Medulla oblongata (tissue), 1 donor: ENCODE measurements around the gene CRTC2.
A peak's percentile ranks its signal among the peaks of the same experiment; 100 is the strongest.

ENCODE experiments used
- DNase-seq: peaks from one replicate; pipeline ENCODE4 v3.0.0-alpha.2; 2015; ENCODE audit errors: extremely low spot score

Gene CRTC2

DNA sequence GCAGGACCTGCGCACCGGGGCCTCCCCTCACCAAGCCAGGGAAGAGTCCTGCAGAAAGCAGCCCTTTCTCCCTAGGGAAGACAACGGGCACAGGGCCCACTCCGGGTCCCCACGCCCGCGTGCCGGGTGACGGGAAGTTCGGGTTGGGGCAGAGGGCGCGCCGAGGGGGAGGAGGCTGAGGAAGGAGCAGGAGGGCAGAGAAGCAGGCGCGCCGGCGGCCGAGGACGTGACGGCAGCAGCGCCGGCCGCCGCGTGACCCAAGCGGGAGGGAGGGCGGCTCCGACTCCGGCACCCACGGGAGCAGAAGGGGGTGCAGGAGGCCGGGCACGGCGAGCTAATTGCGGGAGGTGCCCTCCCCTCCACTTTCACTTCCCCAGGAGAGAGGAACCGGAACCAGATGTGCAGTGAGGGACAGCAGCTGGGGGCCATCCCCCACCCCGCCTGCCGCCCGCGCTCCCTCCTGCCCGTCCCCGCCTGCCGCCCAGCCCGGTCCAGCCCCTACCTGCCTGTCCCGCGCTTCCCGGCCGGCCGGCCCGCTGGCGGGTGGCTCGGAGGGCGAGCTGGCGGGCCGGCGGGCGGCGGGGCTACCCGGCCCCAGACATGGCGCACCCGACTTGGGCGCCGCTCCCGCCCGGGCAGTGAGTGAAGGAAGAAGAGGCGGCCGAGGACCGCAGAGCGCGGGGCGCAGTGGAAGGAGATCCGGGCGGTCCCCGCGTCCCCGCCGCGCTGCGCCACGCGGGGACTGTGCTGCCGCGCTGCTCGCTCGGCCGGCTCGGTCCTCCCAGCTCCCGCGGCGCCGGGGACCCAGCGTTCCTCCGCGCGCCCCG lies 12.4 kb downstream of the CRTC2 start:
- DNase-seq, result peak; percentile 87

DNA sequence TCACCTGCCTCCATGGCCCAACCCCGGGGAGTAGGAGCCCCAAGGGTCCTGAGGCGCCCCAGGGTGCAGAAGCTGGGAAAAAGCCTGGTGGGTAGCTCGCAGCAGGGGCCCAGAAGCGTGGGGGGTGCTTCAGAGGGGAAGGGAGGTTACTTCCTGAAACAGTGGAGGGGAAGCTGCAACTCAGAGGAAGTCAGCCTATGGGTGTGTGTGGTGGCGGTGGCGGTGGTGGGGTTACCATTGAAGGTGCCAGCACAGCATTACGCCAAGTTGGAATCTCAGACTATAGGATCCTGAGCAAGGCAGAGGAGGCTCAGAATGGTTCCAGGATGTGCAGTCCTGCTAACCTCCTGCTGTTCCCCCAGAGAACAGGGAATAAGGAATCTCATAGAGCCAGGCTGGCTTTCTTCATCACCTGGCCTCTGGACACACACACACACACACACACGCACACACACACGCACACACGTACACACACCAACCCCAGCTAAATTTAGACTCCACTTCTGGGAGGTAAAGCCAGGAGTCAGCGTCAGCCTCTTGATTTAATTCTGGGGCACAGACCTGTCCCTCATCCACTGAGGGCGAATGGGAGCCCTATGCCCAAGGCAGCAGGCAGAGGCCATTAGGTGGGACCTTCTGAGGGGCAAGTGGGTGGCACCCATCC lies 13.1 kb downstream of the CRTC2 start:
- DNase-seq, result peak; percentile 56

DNA sequence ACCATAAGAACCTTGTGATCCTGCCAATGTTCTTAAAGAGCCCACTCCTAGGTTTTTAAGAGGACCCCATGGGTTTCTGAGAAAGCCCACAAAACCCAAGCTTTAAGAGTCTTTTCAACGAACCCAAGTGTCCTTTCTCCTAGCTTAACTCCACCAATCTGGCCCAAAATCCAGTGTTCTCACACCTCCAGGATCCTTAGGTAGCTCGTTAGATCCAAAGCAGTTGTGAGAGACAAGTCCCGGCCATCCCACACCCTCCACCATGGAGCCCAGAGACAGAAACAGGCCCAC lies 13.6 kb downstream of the CRTC2 start:
- DNase-seq, result no peak

DNA sequence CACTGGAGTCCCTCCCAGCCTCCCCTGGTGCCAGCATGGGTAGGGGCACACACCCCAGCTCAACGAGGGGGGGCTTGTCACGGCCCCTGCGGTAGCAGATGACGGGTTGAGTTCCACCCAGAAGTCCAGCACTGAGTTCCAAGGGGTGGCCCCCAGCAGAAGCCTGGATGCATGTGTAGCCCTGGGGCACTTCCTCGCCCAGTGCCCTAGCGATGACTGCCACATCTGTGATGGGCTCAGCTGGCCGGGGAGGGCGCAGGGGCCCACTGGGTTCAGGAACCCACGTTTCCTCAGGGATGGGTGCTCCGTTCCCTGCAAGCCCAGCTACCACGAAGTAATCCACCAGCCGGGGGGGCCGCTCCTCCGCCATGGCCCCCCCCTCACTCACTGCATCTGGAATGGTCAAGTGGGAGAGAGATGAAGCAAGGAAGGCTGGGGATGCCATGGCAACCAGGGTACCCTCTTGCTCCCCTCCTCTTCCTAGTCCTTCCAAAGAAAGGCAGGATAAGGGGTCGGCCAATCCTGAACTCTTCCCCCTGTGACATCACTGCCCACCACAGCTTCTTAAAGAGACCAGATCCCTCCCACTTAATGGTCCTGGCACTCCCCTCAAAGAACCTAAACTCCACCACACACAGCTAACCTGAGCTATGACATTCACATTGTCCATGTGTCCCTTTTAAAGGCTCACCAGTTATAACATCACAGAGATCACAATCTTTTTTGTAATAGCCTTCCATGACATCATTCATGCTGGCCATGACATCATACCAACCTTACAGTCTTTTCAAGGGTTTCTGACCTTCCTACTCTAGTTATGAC lies 14.2 kb downstream of the CRTC2 start:
- no peak for DNase-seq

GRCh38 chr1:153942766-153943549 lies 15.5 kb downstream of the CRTC2 start:
- DNase-seq, result no peak

DNA sequence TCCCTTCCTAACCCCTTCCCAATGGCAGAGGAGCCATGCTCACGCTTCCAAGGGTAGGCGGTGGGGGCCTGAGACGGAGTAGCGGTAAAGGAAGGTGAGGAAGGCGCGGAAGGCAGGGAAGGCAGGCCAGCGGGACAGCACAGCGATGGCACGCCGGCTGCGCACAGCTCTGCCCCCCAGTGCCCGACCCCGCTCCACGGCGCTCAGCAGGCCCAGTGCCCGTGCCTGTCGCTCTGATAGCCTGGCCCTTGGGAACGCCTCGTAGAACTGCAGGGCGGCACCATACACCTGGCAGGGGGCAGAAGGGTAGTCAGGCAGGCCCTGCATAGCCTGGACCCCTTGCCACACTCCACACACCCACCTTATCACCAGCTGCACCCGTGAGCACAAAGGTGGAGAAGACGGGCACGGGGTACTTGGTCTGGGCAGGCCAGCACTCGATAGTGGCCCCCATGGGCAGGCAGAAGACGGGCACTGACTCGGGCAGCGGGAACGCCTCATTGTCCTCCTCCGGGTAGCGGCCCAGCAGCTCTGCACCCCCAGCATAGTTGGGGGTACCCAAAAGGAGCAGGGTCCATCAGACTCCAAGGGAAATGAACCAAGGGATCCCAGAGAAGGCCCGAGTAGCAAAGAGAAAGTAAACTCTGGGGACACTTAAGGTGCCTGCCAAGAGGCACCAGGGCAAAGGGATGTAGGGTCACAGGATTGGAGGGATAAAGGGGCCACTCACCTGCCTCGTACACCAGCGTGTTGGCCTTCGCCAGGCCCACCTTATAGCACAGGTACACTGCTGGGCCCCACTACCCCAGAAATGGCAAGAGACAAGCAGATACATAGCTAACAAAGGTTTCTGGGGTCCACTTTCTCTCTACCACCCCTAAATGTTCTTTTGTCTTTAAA lies 16.3 kb downstream of the CRTC2 start:
- no peak for DNase-seq

DNA sequence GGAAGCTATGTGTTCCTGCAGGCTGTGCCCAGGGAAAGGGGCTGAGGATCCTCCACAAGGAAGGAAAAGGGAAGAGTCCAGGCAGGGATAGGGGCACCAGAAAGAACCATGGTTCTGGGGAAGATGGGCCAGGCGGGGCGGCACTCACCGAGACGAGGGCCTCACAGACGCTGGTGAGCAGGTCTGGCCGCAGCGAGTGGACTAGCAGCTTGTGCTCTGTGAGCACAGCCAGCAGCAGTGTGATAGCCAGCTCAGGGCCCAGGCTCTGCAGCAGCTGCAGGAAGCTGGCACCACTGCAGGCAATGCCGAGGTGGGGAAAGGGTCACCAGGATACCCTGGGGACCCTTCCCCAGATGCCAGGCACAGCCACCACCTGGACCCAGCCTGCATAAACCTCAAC lies 17.7 kb downstream of the CRTC2 start:
- DNase-seq, result no peak

GRCh38 chr1:153939476-153939875 lies 18.9 kb downstream of the CRTC2 start:
- DNase-seq, result no peak

- no peak for DNase-seq
These were observed 19.4 kb downstream of the CRTC2 start for GRCh38 chr1:153938996-153939395.

- DNase-seq, result no peak
These were observed 21.1 kb downstream of the CRTC2 start for GRCh38 chr1:153937331-153937730.

DNA sequence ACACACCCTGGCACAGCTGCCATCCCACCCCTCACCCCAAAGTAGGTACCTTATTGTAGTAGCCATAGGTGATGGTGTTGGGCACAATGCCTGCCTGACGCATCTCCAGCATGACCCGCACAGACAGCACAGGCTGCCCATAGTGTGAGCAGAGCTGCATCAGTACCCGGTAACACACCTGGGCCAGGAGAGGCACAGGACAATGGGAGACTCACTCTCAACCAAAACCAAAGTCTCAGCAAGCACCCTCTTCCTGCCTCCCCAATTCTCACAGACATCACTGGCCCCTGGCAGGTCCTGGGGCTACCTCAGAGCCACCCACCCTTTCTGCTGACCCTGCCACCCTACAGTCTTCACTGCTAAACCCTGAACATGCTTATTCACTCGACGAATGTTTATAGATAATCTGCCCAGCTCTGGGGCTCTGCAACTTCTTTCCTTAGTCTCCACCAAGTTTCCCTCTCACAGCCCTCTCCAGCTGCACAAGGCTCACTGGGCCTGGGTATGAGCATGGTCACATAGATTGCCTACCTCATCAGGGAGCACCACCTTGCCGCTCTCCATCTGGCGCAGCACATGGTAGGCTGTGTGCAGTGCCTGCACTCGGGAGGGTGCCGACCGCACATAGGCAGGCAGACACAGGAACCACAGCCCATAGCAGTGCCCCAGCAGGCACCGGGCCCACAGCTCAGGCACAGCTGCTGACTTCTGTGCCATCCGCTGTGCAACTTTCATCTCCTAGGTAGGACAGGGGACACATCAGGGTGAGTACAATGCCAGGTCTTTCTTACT lies 22.2 kb downstream of the CRTC2 start:
- DNase-seq, result no peak

GRCh38 chr1:153934746-153935145 lies 23.7 kb downstream of the CRTC2 start:
- DNase-seq, result no peak

DNA sequence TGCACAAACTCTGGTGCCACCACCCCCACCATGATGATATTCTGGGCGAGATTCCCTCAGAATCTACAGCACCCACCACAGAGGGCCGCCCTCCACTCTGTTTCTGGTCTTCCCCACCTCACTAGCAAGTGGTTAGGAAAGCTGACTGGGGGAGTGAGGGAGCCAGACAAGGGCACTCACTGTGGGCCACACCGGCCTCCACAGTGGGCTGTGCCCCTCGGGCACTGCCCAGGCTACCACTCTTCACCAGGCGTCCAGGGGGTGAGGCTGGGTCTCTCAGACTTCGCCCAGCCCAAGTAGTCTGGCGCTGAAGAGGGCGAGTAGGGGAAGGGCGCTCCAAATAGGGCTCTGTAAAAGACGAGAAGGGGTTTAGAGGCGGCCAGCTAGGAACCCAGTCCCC lies 24.5 kb downstream of the CRTC2 start:
- DNase-seq, result no peak

DNA sequence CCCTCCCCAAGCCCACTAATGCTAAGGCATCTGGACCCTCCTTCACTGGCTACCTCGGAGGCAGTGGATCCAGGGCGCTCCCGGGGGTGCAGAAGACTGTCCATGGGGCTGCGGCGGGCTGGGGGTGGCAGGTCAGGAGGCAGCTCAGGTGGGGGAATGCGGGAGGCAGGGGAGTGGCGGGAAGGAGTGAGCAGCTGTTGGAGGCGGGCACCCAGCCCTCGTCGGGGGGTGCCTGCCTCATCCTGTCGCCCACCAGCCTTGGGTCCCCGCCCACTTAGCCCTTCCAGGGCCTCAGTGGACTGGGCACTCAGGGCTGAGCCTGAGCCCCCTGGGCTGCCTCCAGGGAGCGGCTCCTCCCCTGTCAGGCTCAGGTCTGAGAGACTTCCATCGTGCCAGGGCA lies 25.0 kb downstream of the CRTC2 start:
- no peak for DNase-seq

- no peak for DNase-seq
These were observed 26.0 kb downstream of the CRTC2 start for GRCh38 chr1:153932156-153933131.

DNA sequence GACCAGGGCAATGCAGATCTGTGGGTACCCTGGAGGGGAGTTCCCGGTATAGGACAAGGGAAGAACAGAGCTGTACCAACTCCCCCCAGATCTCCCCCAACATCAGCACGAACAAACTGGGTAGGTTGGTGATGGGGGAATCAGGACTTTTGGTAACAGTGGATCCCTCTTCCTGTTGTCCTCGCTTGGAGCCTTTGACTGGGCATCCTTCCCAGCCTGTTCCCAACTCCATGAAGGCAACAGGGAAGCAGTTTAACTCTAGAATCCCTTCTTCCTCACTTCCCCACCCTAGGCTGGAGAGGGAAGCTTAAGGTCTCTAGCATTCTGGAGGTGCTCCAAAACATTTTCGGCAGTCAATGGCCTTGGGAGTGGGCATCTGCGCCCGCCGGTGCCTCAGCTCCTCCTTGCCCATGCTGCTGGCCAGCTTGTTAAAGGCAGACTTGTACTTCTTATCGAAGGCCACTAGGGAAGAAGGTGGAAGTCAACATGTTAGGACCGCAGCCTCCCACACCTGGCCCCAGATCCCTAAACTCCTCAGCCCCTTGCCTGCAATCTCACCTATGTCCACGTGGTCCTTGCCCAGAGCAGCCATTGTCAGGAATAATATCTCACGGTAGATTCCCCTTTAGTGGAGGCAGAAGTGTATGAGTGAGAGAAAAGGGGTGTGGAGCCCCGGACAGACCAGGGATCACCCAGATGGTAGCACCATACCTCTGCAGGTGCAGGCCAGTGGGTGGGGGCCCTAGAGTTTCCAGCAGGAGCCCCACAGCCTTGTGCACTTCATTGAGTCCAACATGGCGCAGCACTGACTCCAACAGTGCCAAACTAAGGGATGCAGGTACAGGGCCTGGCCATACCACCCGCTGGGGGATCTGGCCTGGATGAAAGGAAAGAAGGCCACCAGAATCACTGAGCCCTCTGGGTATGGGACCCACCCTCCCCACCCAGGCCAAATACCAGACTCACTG lies 28.1 kb downstream of the CRTC2 start:
- DNase-seq, result peak; percentile 48

- no peak for DNase-seq
These were observed 29.0 kb downstream of the CRTC2 start for GRCh38 chr1:153929426-153929825.
